Measurements from ENCODE around the gene LRMDA.

LRMDA gene

GRCh38 chr10:75814014-75814413, 382.6 kb downstream of the LRMDA start:
- no peak overlapping the region for H3K4me3 ChIP-seq (ENCODE audit: low read length)
- TF ChIP-seq CTCF (conservative IDR thresholded peaks at IDR 0.05; ENCODE audit: low read depth, low read length), result no peak
- DNase-seq (ENCODE audit: low read depth), result no peak

- no peak for DNase-seq (ENCODE audit: low read depth)
- no peak for TF ChIP-seq CTCF (conservative IDR thresholded peaks at IDR 0.05; ENCODE audit: low read depth, low read length)
- no peak overlapping the region for H3K4me3 ChIP-seq (ENCODE audit: low read length)
These were observed 383.6 kb downstream of the LRMDA start for GRCh38 chr10:75815066-75815465.

- DNase-seq (ENCODE audit: low read depth), result no peak
- TF ChIP-seq CTCF (conservative IDR thresholded peaks at IDR 0.05; ENCODE audit: low read depth, low read length), result no peak
- no peak overlapping the region for H3K4me3 ChIP-seq (ENCODE audit: low read length)
These were observed 385.8 kb downstream of the LRMDA start for GRCh38 chr10:75817198-75817597.

- TF ChIP-seq CTCF (conservative IDR thresholded peaks at IDR 0.05; ENCODE audit: low read depth, low read length), result no peak
- no peak overlapping the region for H3K4me3 ChIP-seq (ENCODE audit: low read length)
- no peak for DNase-seq (ENCODE audit: low read depth)
These were observed 387.1 kb downstream of the LRMDA start for GRCh38 chr10:75818552-75818951.

- DNase-seq (ENCODE audit: low read depth), result no peak
- H3K4me3 ChIP-seq (ENCODE audit: low read length), result no peak overlapping the region
- TF ChIP-seq CTCF (conservative IDR thresholded peaks at IDR 0.05; ENCODE audit: low read depth, low read length), result no peak
These were observed 393.8 kb downstream of the LRMDA start for GRCh38 chr10:75825235-75825634.

GRCh38 chr10:75825661-75826060, 394.2 kb downstream of the LRMDA start:
- no peak for TF ChIP-seq CTCF (conservative IDR thresholded peaks at IDR 0.05; ENCODE audit: low read depth, low read length)
- no peak overlapping the region for H3K4me3 ChIP-seq (ENCODE audit: low read length)
- no peak for DNase-seq (ENCODE audit: low read depth)

- H3K4me3 ChIP-seq (ENCODE audit: low read length), result no peak overlapping the region
- DNase-seq (ENCODE audit: low read depth), result no peak
- no peak for TF ChIP-seq CTCF (conservative IDR thresholded peaks at IDR 0.05; ENCODE audit: low read depth, low read length)
These were observed 395.4 kb downstream of the LRMDA start for GRCh38 chr10:75826846-75827245.
